Measurements from ENCODE around the gene ALPG.

Gene ALPG

DNA sequence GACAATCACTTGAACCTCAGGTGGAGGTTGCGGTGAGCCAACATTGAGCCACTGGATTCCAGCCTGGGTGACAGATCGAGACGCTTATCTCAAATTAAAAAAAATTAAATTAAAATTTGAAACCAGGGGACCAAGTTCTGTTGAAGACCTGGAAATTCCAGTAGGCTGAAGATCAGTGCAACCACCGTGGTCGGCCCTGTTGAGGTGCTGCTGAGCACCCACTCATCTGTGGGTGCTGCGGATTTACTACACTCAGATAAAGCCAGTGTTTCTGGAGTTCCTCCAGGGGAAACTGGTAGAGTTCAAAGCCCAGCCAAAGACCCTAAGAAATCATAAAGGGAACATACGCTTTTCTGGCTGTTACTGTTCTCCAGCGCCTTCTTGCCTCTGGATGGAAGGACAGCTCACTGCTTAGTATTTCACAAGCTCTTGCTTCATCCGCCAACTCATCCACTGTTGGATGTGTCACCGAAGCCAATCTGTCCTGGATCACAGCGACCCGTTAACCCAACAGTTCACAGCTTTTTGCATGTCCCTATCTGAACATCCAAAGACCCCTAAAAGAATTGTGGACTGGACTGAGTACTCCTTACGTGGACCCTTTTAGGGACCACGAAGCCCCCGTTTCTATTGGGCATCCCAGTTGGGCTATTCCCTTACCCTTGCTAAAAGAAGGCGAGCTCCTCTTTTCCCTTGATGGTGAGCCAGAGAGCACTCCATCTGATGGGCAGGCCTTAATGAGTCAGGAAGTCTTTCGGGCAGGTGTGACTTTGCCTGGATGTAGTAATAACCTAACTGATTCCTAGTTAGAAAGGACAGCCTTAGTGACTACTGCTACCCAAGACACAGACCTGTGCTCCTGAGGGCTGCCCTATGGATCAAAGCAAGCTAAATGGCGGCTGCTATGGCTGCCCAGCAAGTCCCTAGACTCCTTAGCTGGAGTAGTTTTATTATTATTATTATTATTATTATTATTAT is 34.1 kb upstream of the ALPG start:
- TF ChIP-seq, protein P1, sequence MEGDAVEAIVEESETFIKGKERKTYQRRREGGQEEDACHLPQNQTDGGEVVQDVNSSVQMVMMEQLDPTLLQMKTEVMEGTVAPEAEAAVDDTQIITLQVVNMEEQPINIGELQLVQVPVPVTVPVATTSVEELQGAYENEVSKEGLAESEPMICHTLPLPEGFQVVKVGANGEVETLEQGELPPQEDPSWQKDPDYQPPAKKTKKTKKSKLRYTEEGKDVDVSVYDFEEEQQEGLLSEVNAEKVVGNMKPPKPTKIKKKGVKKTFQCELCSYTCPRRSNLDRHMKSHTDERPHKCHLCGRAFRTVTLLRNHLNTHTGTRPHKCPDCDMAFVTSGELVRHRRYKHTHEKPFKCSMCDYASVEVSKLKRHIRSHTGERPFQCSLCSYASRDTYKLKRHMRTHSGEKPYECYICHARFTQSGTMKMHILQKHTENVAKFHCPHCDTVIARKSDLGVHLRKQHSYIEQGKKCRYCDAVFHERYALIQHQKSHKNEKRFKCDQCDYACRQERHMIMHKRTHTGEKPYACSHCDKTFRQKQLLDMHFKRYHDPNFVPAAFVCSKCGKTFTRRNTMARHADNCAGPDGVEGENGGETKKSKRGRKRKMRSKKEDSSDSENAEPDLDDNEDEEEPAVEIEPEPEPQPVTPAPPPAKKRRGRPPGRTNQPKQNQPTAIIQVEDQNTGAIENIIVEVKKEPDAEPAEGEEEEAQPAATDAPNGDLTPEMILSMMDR (IDR thresholded peaks at IDR 0.05; ENCODE audit: insufficient read depth, low read depth, low read length, missing control alignments) = no peak
- no peak for DNase-seq (ENCODE audit: low read depth)
- no peak overlapping the region for H3K4me3 ChIP-seq (ENCODE audit: low read depth, low read length)

DNA sequence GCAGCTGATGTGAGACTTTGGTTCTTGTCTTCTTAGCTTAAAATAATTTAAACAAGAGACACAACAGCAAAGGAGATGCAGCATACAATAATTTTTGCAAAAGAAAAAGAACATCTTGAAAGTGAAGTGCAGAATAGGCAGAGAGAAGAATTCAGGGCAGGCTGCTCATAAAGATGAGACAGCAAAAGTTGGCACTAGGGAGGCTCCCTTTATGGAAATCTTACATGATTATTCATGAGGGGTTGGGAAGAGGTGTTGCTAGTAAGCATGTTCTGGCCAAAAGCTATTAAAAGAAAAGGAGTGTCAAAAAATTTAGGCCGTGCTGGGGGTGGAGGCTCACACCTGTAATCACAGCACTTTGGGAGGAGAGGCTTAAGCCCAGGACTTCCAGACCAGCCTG is 32.3 kb upstream of the ALPG start:
- DNase-seq (ENCODE audit: low read depth) = no peak
- TF ChIP-seq, protein P1 (IDR thresholded peaks at IDR 0.05; ENCODE audit: insufficient read depth, low read depth, low read length, missing control alignments) = no peak
- H3K4me3 ChIP-seq (ENCODE audit: low read depth, low read length) = no peak overlapping the region

DNA sequence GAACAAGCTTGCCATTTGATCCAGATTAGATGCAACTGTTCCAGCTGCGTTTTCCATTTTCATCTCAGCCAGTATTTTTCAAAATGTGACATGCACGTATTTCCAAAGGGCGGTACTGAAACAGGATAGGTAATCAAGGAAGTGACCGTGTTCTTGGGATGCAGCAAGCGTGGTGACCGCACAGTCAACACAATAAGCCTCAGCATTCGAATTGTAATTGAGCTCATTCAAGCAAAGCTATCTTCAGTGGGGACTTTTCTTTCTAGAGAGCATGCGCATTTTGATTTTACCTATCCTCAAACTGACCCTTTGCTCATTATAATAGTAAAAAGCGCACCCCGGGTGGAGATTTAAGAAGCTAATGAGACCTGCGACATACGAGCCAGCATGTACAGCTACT is 31.5 kb upstream of the ALPG start:
- H3K4me3 ChIP-seq (ENCODE audit: low read depth, low read length) = no peak overlapping the region
- DNase-seq (ENCODE audit: low read depth) = no peak
- TF ChIP-seq, protein P1 (IDR thresholded peaks at IDR 0.05; ENCODE audit: insufficient read depth, low read depth, low read length, missing control alignments) = no peak

DNA sequence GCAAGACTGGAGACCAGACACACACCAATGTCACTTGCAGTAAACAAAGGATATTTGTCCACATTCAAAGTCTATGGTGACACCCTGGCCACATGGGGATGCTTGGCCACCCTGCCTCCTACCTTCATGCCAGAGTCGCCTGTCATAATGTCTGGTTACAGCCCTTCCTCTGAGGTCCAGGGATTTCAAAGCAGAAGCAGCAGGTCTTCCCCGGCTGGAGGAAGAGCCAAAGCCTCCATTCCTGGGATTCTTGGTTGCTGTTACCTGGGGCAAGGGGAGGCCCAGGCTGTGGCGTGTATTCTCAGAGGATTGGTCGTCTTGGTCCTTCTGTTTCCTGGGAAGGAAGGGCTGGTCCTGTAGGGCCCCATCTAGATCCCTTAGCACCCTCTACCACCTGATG is 30.4 kb upstream of the ALPG start:
- TF ChIP-seq, protein P1 (IDR thresholded peaks at IDR 0.05; ENCODE audit: insufficient read depth, low read depth, low read length, missing control alignments) = no peak
- no peak for DNase-seq (ENCODE audit: low read depth)
- H3K4me3 ChIP-seq (ENCODE audit: low read depth, low read length) = no peak overlapping the region

DNA sequence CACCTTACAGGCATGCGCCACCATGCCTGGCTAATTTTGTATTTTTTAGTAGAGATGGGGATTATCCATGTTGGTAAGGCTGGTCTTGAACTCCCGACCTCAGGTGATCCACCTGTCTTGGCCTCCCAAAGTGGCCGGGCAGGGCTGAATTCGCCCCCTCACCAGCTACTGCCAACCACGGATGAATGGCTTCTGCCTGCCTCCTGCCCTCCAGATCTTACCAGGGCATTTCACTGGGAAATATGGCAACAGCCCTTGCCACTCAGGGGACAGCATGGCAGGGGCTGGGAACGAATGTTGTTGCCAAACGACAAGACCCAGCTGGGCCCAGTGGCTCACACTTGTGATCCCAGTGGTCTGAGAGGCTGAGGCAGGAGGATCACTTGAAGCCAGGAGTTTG is 29.9 kb upstream of the ALPG start:
- TF ChIP-seq, protein P1 (IDR thresholded peaks at IDR 0.05; ENCODE audit: insufficient read depth, low read depth, low read length, missing control alignments) = no peak
- DNase-seq (ENCODE audit: low read depth) = no peak
- no peak overlapping the region for H3K4me3 ChIP-seq (ENCODE audit: low read depth, low read length)

DNA sequence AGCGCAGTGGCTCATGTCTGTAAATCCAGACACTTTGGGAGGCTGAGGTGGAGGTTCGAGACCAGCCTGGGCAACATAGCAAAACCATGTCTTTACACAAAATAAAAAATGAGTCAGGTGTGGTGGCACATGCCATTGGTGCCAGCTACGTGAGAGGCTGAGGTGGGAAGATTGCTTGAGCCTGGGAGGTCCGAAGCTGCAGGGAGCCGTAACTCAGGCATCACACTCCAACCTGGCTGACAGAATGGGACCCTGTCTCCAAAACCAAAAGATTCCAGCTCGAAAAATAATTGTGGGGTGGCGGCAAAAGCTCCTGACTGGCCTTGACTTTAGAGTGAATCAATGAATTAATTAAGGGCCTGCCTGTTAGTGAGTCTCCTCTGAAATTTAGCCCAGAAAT is 29.3 kb upstream of the ALPG start:
- TF ChIP-seq, protein P1 (IDR thresholded peaks at IDR 0.05; ENCODE audit: insufficient read depth, low read depth, low read length, missing control alignments) = no peak
- DNase-seq (ENCODE audit: low read depth) = no peak

More for the DNA sequence above, 29.3 kb upstream of the ALPG start:
- H3K4me3 ChIP-seq (ENCODE audit: low read depth, low read length) = no peak overlapping the region

Data from GM12865 (cell line).